ENCODE results near the gene GALNT11. TPM values are rescaled to one million over a fixed set of nuclear protein-coding genes. Genes with fewer than 3 reads are reported as not detected.

GALNT11 gene
- total RNA-seq, 1 donor from 2014 or later: 23.0 TPM

GRCh38 chr7:152051968-152052367 is 26.5 kb downstream of the GALNT11 start:
- DNase-seq (ENCODE audit: low read depth) (no peak), FAIRE-seq (no peak)
- H3K4me1 Mint-ChIP-seq (ENCODE audit: low read depth, unreplicated experiment): peaks cover 9% of the 10 kb centered on the region
- Histone ChIP-seq H3K4me3 (ENCODE audit: insufficient read depth, low read depth, low read length) (no peak overlapping the region), H3K4me2 (ENCODE audit: low read length) (no peak overlapping the region), H3K27me3 (ENCODE audit: insufficient read depth, low read length) (no peaks in the 10 kb centered on the region), H3K4me1 (ENCODE audit: insufficient read depth, low read length) (peaks cover 5% of the 10 kb centered on the region), H2AFZ (ENCODE audit: low read depth, low read length) (no peak overlapping the region), H4K20me1 (ENCODE audit: insufficient read depth, low read length) (peaks cover 28% of the 10 kb centered on the region), H3K27ac (ENCODE audit: low read depth, low read length) (no peak overlapping the region), H3K9me3 (ENCODE audit: insufficient read depth, low read depth, low read length) (no peaks in the 10 kb centered on the region), H3K9ac (ENCODE audit: low read length) (no peak overlapping the region), H3K79me2 (ENCODE audit: insufficient read depth, low read length) (peaks cover 30% of the 10 kb centered on the region), H3K36me3 (ENCODE audit: insufficient read depth, low read length) (no peaks in the 10 kb centered on the region)
- H3K27me3 Mint-ChIP-seq (ENCODE audit: low read depth, unreplicated experiment): no peaks in the 10 kb centered on the region
- H3K36me3 Mint-ChIP-seq (ENCODE audit: low read depth, unreplicated experiment): no peaks in the 10 kb centered on the region
- peaks cover 2% of the 10 kb centered on the region for H3K9me3 Mint-ChIP-seq (ENCODE audit: unreplicated experiment)
- H3K4me3 Mint-ChIP-seq (ENCODE audit: unreplicated experiment): no peak overlapping the region
- H3K27ac Mint-ChIP-seq (ENCODE audit: unreplicated experiment): no peak overlapping the region
- no peak for TF ChIP-seq EZH2 (IDR thresholded peaks at IDR 0.05; ENCODE audit: insufficient read depth, low read length)
- TF ChIP-seq CTCF (IDR thresholded peaks at IDR 0.05; ENCODE audit: insufficient read depth, low read depth, low read length): no peak

- Histone ChIP-seq H3K27ac (ENCODE audit: low read depth, low read length) (no peak overlapping the region), H3K27me3 (ENCODE audit: insufficient read depth, low read length) (no peaks in the 10 kb centered on the region), H2AFZ (ENCODE audit: low read depth, low read length) (no peak overlapping the region), H3K4me3 (ENCODE audit: insufficient read depth, low read depth, low read length) (no peak overlapping the region), H3K9me3 (ENCODE audit: insufficient read depth, low read depth, low read length) (no peaks in the 10 kb centered on the region), H3K4me1 (ENCODE audit: insufficient read depth, low read length) (peaks cover 5% of the 10 kb centered on the region), H3K36me3 (ENCODE audit: insufficient read depth, low read length) (no peaks in the 10 kb centered on the region), H3K4me2 (ENCODE audit: low read length) (no peak overlapping the region), H4K20me1 (ENCODE audit: insufficient read depth, low read length) (peaks cover 33% of the 10 kb centered on the region), H3K79me2 (ENCODE audit: insufficient read depth, low read length) (peaks cover 30% of the 10 kb centered on the region), H3K9ac (ENCODE audit: low read length) (no peak overlapping the region)
- FAIRE-seq (no peak), DNase-seq (ENCODE audit: low read depth) (no peak)
- Mint-ChIP-seq H3K4me3 (ENCODE audit: unreplicated experiment) (no peak overlapping the region), H3K27ac (ENCODE audit: unreplicated experiment) (no peak overlapping the region), H3K36me3 (ENCODE audit: low read depth, unreplicated experiment) (no peaks in the 10 kb centered on the region), H3K27me3 (ENCODE audit: low read depth, unreplicated experiment) (no peaks in the 10 kb centered on the region), H3K9me3 (ENCODE audit: unreplicated experiment) (peaks cover 2% of the 10 kb centered on the region), H3K4me1 (ENCODE audit: low read depth, unreplicated experiment) (peaks cover 9% of the 10 kb centered on the region)
- no peak for TF ChIP-seq CTCF (IDR thresholded peaks at IDR 0.05; ENCODE audit: insufficient read depth, low read depth, low read length)
- TF ChIP-seq EZH2 (IDR thresholded peaks at IDR 0.05; ENCODE audit: insufficient read depth, low read length): no peak
Observed at GRCh38 chr7:152052771-152053170, 27.3 kb downstream of the GALNT11 start.

- H3K9ac ChIP-seq (ENCODE audit: low read length): no peak overlapping the region
- no peak for TF ChIP-seq CTCF (IDR thresholded peaks at IDR 0.05; ENCODE audit: insufficient read depth, low read depth, low read length)
- no peak for TF ChIP-seq EZH2 (IDR thresholded peaks at IDR 0.05; ENCODE audit: insufficient read depth, low read length)
Observed at GRCh38 chr7:152054367-152055230, 29.1 kb downstream of the GALNT11 start.

More at GRCh38 chr7:152054367-152055230, 29.1 kb downstream of the GALNT11 start:
- Mint-ChIP-seq H3K4me1 (ENCODE audit: low read depth, unreplicated experiment) (peaks cover 9% of the 10 kb centered on the region), H3K4me3 (ENCODE audit: unreplicated experiment) (no peak overlapping the region), H3K9me3 (ENCODE audit: unreplicated experiment) (no peaks in the 10 kb centered on the region), H3K36me3 (ENCODE audit: low read depth, unreplicated experiment) (no peaks in the 10 kb centered on the region), H3K27me3 (ENCODE audit: low read depth, unreplicated experiment) (no peaks in the 10 kb centered on the region), H3K27ac (ENCODE audit: unreplicated experiment) (peak overlapping the region; percentile 31)
- H3K27me3 ChIP-seq (ENCODE audit: insufficient read depth, low read length): no peaks in the 10 kb centered on the region
- no peaks in the 10 kb centered on the region for H3K9me3 ChIP-seq (ENCODE audit: insufficient read depth, low read depth, low read length)
- peaks cover 37% of the 10 kb centered on the region for H4K20me1 ChIP-seq (ENCODE audit: insufficient read depth, low read length)
- H3K79me2 ChIP-seq (ENCODE audit: insufficient read depth, low read length): peaks cover 25% of the 10 kb centered on the region
- no peak overlapping the region for H2AFZ ChIP-seq (ENCODE audit: low read depth, low read length)
- H3K27ac ChIP-seq (ENCODE audit: low read depth, low read length): no peak overlapping the region
- DNase-seq (ENCODE audit: low read depth) (peak; percentile 80), FAIRE-seq (no peak)
- no peaks in the 10 kb centered on the region for H3K36me3 ChIP-seq (ENCODE audit: insufficient read depth, low read length)
- H3K4me3 ChIP-seq (ENCODE audit: insufficient read depth, low read depth, low read length): no peak overlapping the region
- peaks cover 12% of the 10 kb centered on the region for H3K4me1 ChIP-seq (ENCODE audit: insufficient read depth, low read length)
- H3K4me2 ChIP-seq (ENCODE audit: low read length): peak overlapping the region; percentile 21

Data from astrocyte (in vitro differentiated cells and primary cell).